Neural progenitor cell (in vitro differentiated cells): Measurements from ENCODE around the gene NCAPG2.

Experiments used
- EZH2phosphoT487 ChIP-seq: fragments of 200-600 bp; sonication (generic); IDR thresholded peaks from 2 replicates; pipeline ENCODE4 v1.6.1; 2017; ENCODE audit warnings: antibody characterized with exemption
- TF ChIP-seq, protein P1 (sequence below): fragments of 200-600 bp; sonication (generic); IDR thresholded peaks from 2 replicates; pipeline ENCODE4 v1.5.1; 2017; ENCODE audit warnings: antibody characterized with exemption, mild to moderate bottlenecking

- TF ChIP-seq, protein P1, sequence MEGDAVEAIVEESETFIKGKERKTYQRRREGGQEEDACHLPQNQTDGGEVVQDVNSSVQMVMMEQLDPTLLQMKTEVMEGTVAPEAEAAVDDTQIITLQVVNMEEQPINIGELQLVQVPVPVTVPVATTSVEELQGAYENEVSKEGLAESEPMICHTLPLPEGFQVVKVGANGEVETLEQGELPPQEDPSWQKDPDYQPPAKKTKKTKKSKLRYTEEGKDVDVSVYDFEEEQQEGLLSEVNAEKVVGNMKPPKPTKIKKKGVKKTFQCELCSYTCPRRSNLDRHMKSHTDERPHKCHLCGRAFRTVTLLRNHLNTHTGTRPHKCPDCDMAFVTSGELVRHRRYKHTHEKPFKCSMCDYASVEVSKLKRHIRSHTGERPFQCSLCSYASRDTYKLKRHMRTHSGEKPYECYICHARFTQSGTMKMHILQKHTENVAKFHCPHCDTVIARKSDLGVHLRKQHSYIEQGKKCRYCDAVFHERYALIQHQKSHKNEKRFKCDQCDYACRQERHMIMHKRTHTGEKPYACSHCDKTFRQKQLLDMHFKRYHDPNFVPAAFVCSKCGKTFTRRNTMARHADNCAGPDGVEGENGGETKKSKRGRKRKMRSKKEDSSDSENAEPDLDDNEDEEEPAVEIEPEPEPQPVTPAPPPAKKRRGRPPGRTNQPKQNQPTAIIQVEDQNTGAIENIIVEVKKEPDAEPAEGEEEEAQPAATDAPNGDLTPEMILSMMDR = no peak
- TF ChIP-seq EZH2phosphoT487 = no peak
These were observed 18.7 kb upstream of the NCAPG2 start for GRCh38 chr7:158723266-158723665.
